OCI-LY3 (cell line): Measurements from ENCODE around the gene B4GALT6.

Experiments used
- CTCF ChIP-seq: fragments of 200-600, 300-600 bp; sonication (generic); IDR thresholded peaks from 2 replicates; pipeline ENCODE4 v1.5.1; 2014; ENCODE audit warnings: antibody characterized with exemption, low read length, low read depth
- EZH2phosphoT487 ChIP-seq: fragments of 200-600 bp; shearing (Covaris generic); IDR thresholded peaks from 2 replicates; pipeline ENCODE4 v1.6.1; 2018; ENCODE audit warnings: antibody characterized with exemption, mixed run types, low read depth

DNA sequence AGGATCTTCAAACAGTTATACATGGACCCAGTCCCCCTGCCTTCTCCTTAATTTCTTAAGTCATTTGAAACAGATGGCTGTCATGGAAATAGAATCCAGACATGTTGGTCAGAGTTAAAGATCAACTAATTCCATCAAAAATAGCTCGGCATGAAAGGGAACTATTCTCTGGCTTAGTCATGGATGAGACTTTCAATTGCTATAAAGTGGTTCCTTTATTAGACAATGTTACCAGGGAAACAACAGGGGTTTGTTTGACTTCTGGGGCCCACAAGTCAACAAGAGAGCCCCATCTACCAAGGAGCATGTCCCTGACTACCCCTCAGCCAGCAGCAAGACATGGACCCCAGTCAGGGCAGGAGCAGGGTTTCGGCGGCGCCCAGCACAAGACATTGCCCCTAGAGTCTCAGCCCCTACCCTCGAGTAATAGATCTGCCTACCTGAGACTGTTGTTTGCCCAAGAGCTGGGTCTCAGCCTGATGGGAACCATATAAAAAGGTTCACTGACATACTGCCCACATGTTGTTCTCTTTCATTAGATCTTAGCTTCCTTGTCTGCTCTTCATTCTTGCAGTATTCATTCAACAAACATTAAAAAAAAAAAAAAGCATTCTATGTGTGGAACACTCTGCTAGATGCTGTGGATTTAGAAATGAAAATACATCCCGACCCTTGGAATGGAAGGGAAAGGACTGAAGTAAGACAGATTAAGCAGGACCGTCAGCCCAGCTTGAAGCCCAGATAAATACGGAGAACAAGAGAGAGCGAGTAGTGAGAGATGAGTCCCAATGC is 88.1 kb downstream of the B4GALT6 start:
- TF ChIP-seq CTCF (no peak), EZH2phosphoT487 (no peak)
